Small intestine (tissue), 16 donors: ENCODE measurements around the gene SWI5. TPM values are rescaled to one million over a fixed set of nuclear protein-coding genes. Genes with fewer than 3 reads are reported as not detected.
"Not testable (repeated sequence)": the region's sequence is repeated elsewhere in the genome, so short reads cannot be mapped to it uniquely, and the experiment has no call there.

Source experiments
- DNase-seq, 2 donors: peaks; one replicate each; pipeline versions ENCODE4 v3.0.0 to v3.0.0-alpha.2; 2013
- FAIRE-seq: peaks from 2 replicates; lab custom pipeline; 2012; peaks lifted over from hg19 to GRCh38; lab: Jason Lieb, UNC
- H3K27ac ChIP-seq, 3 donors: one replicate each; pipeline ENCODE4 v1.5.1; 2013; ENCODE audit warnings: low read length in 2 of 3, mild to moderate bottlenecking in 2 of 3, control low read depth in 1 of 3, inconsistent platforms in 1 of 3, low read depth in 1 of 3, moderate library complexity in 1 of 3
- H3K27me3 ChIP-seq, 3 donors: one replicate each; pipeline ENCODE4 v1.6.1; 2013; ENCODE audit warnings: low read length in 3 of 3, inconsistent platforms in 1 of 3; ENCODE audit not compliant: control insufficient read depth in 3 of 3, insufficient read depth in 3 of 3
- H3K36me3 ChIP-seq, 3 donors: one replicate each; pipeline ENCODE4 v1.6.1; 2013; ENCODE audit warnings: low read length in 3 of 3, inconsistent platforms in 1 of 3, low read depth in 1 of 3, mild to moderate bottlenecking in 1 of 3, moderate library complexity in 1 of 3; ENCODE audit not compliant: control insufficient read depth in 3 of 3, insufficient read depth in 2 of 3
- H3K4me1 ChIP-seq, 3 donors: one replicate each; pipeline ENCODE4 v1.6.1; 2013; ENCODE audit warnings: low read length in 2 of 3, inconsistent platforms in 1 of 3, low read depth in 1 of 3, mild to moderate bottlenecking in 1 of 3, moderate library complexity in 1 of 3; ENCODE audit not compliant: control insufficient read depth in 3 of 3, insufficient read depth in 2 of 3
- H3K4me3 ChIP-seq, 3 donors: one replicate each; pipeline ENCODE4 v1.5.1; 2013; ENCODE audit warnings: low read length in 3 of 3, control low read depth in 1 of 3, inconsistent platforms in 1 of 3, low read depth in 1 of 3, mild to moderate bottlenecking in 1 of 3, moderate library complexity in 1 of 3
- H3K9me3 ChIP-seq, 2 donors: one replicate each; pipeline ENCODE4 v1.6.1; 2013; ENCODE audit warnings: low read depth in 1 of 2, low read length in 1 of 2; ENCODE audit not compliant: control insufficient read depth in 2 of 2, insufficient read depth in 1 of 2
- WGBS, 3 donors: extraction: QIAGEN DNeasy Blood & Tissue Kit; methylation state at CpG; one replicate each; pipeline ENCODE4 v1.1.7; 2013; 5-methylcytosine and 5-hydroxymethylcytosine counted together
- long read RNA-seq, 10 donors: transcript quantifications; one replicate each; lab custom pipeline, GENCODE V29; 2026
- polyA plus RNA-seq, 4 donors: library from polyadenylated mRNA; stranded (reverse) in 3 of 4; unstranded in 1 of 4; fragments of 200-250 nt in 3 of 4; fragments of 120-200 nt in 1 of 4; gene quantifications; one replicate each; pipeline versions ENCODE4 v1.2.1 to v1.2.3, GENCODE V29; 2013
- donor health status: healthy with polysubstance abuse.
- donor health status: control.
- donor health status: control.
- donor health status: Bipolar disorder and iron deficiency.
- donor health status: healthy.

Gene SWI5
- polyA plus RNA-seq = 10 to 100 TPM; 21.4 to 38.5 (median 33.5) TPM
- long read RNA-seq, donor 1, transcript SWI5-203 (5 exons, 763 nt) = major isoform, 15 of 53 reads
- long read RNA-seq, donor 1, partial matches to known transcripts = 36 of 53 reads
- long read RNA-seq, donor 1, other reads (novel, unspliced or antisense) = 0 of 53 reads
- long read RNA-seq, donor 2, transcript SWI5-203 (5 exons, 763 nt) = major isoform, 5 of 6 reads
- long read RNA-seq, donor 2, partial matches to known transcripts = 0 of 6 reads
- long read RNA-seq, donor 2, other reads (novel, unspliced or antisense) = 0 of 6 reads
- long read RNA-seq, donor 3, transcript SWI5-201 (5 exons, 980 nt) = minor isoform, 5 of 13 reads
- long read RNA-seq, donor 3, transcript SWI5-203 (5 exons, 763 nt) = major isoform, 7 of 13 reads
- long read RNA-seq, donor 3, partial matches to known transcripts = 0 of 13 reads
- long read RNA-seq, donor 3, other reads (novel, unspliced or antisense) = 0 of 13 reads
- long read RNA-seq, donor 4, partial matches to known transcripts = 0 of 2 reads
- long read RNA-seq, donor 4, other reads (novel, unspliced or antisense) = 0 of 2 reads
- long read RNA-seq, donor 5, partial matches to known transcripts = 0 of 1 reads
- long read RNA-seq, donor 5, other reads (novel, unspliced or antisense) = 0 of 1 reads
- long read RNA-seq, donor 6, transcript SWI5-203 (5 exons, 763 nt) = major isoform, 5 of 8 reads
- long read RNA-seq, donor 6, partial matches to known transcripts = 0 of 8 reads
- long read RNA-seq, donor 6, other reads (novel, unspliced or antisense) = 0 of 8 reads
- long read RNA-seq, donor 7 = 0 reads
- long read RNA-seq, donor 8 = 0 reads
- long read RNA-seq, donor 9, partial matches to known transcripts = 0 of 1 reads
- long read RNA-seq, donor 9, other reads (novel, unspliced or antisense) = 0 of 1 reads
- long read RNA-seq, donor 10, transcript SWI5-201 (5 exons, 980 nt) = major isoform, 5 of 10 reads
- long read RNA-seq, donor 10, partial matches to known transcripts = 0 of 10 reads
- long read RNA-seq, donor 10, other reads (novel, unspliced or antisense) = 0 of 10 reads

DNA sequence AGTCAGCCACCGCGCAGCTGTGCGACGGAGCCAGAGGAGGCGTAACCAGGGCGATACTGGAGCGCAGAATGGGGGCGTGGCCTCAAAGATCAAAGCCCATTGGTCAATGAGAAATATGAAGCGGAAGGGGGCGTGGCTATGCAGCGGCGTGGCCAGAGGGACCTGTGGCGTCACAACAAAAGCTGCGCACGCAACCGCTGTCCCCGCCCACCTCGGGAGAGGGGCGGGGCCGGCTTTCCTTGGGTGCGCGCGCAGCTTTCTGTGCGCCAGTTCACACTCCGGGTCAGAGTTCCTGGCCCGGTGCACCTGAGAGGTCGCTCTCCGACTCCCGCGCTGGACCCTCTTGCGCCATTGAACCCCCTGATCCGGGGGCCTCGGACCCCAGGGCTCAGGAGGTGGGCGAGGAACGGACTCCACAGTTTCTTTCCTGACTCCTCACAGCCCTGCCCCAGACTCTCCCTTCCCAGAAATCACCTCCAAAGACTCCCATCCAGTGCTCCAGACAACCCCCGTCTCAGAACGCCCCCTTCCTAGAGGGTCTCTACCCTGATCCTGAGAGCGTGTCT lies at the start of gene SWI5:
Gene SWI5 (plus strand): TSS at position 269 of the 566 bp plus-strand sequence.
- WGBS, 3 donors = 0 to 1% (median 0%) methylated on average over 31 to 38 of the region's 38 CpGs
- FAIRE-seq = no peak
- H3K27ac ChIP-seq = peak within 1 kb of the TSS; percentile 66 to 90 (median 82)
- peak; percentile 99 to 100 for DNase-seq
- no peaks in the 10 kb centered on the region for H3K9me3 ChIP-seq
- H3K4me1 ChIP-seq = peaks cover 0 to 10% (median 8%) of the 10 kb centered on the region in 3 donors
- H3K4me3 ChIP-seq = peak within 1 kb of the TSS; percentile 68 to 92 (median 90)
- H3K27me3 ChIP-seq = no peaks in the 10 kb centered on the region
- H3K36me3 ChIP-seq = peaks cover 0 to 27% (median 9%) of the 10 kb centered on the region in 3 donors

DNA sequence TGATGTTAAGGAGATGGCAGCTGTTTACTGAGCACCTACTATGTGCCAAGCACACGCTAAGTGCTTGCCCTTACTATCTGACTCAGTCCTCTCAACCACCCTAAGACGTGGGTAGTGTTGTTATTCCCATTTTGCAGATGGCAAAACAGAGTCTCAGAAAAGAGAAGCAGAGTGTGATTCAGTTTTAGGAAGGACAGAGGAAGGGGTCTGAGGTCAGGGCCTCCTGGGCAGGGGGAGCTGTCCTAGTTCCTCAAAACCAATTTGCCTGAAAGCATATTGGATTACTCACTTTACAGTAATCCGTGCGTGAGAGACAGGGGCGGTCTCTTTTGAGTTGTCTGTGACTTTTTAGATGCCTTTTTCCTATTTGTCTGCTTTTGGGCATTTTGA lies 49.7 kb upstream of the SWI5 start:
- Histone ChIP-seq H3K9me3 (no peaks in the 10 kb centered on the region), H3K27me3 (no peaks in the 10 kb centered on the region), H3K4me1 (no peaks in the 10 kb centered on the region), H3K36me3 (peaks cover 0 to 43% (median 0%) of the 10 kb centered on the region in 3 donors), H3K4me3 (no peak overlapping the region), H3K27ac (no peak overlapping the region)
- FAIRE-seq = no peak
- 73 to 83% (median 78%) methylated on average over 5 of the region's 5 CpGs for WGBS, 3 donors
- no peak for DNase-seq

DNA sequence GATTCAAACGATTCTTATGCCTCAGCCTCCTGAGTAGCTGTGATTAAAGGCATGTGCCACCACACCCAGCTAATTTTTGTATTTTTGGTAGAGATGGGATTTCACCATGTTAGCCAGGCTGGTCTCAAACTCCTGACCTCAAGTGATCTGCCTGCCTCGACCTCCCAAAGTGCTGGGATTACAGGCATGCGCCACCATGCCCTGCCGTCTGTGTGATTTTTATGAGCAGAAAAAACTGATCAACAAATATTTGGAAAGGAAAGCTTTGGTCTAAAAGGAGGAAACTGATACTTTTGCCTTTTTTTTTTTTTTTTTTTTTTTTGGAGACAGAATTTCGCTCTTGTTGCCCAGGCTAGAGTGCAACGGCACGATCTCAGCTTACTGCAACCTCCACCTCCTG lies 45.2 kb upstream of the SWI5 start:
- WGBS, 3 donors = 61 to 86% (median 78%) methylated on average over 6 to 7 of the region's 7 CpGs
- DNase-seq, H3K4me1 ChIP-seq, H3K27me3 ChIP-seq, H3K4me3 ChIP-seq, H3K9me3 ChIP-seq, H3K27ac ChIP-seq, FAIRE-seq: not testable (repeated sequence)
- peaks cover 0 to 12% (median 0%) of the 10 kb centered on the region in 3 donors for H3K36me3 ChIP-seq

DNA sequence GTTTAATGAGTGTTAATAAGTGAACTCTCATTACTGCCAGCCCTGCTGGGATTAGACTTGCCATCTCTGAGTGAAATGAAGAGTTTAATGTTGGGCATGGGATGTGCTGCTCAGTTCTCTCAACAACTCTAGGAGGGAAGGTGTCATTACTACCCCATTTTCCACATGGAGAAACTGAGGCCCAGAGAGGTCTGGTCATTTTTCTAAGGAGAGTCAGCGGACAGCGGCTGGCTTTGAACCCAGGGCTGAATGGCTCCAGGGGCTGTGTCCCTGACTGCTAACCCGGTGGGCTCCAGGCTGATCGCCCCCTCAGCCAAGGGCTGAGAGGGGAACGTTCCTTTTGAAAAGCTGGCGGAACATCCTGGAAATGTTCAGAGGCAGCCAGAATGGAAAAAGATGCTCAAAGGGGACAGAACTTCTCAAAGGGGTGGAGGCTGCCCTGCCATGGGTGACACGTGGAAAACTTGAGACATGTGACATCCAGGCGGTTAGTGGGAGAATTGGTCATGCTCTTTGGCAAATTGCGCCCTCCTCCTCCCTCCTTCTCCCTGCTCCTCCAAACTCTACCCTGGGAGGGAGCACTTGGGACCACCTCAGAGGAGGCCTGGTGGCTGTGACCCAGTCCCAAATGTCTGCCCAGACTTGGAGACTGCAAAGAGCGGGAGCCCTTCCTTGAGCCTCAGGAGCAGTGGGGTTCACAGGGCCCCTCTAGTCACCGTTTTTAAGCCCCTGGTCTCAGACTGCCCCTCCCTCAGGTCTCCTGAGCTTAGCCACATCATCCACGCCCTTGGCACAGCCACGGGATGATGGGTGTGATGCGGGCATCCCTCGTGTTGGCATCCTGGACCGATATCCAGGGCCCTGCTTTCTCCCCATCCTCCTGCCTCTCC lies 44.2 kb upstream of the SWI5 start:
- Histone ChIP-seq H3K4me1 (no peaks in the 10 kb centered on the region), H3K27me3 (no peaks in the 10 kb centered on the region), H3K4me3 (no peak overlapping the region), H3K27ac (no peak overlapping the region), H3K36me3 (peaks cover 0 to 11% (median 0%) of the 10 kb centered on the region in 3 donors), H3K9me3 (no peaks in the 10 kb centered on the region)
- no peak for DNase-seq
- no peak for FAIRE-seq
- WGBS, 3 donors = 66 to 68% (median 67%) methylated on average over 16 of the region's 16 CpGs

DNA sequence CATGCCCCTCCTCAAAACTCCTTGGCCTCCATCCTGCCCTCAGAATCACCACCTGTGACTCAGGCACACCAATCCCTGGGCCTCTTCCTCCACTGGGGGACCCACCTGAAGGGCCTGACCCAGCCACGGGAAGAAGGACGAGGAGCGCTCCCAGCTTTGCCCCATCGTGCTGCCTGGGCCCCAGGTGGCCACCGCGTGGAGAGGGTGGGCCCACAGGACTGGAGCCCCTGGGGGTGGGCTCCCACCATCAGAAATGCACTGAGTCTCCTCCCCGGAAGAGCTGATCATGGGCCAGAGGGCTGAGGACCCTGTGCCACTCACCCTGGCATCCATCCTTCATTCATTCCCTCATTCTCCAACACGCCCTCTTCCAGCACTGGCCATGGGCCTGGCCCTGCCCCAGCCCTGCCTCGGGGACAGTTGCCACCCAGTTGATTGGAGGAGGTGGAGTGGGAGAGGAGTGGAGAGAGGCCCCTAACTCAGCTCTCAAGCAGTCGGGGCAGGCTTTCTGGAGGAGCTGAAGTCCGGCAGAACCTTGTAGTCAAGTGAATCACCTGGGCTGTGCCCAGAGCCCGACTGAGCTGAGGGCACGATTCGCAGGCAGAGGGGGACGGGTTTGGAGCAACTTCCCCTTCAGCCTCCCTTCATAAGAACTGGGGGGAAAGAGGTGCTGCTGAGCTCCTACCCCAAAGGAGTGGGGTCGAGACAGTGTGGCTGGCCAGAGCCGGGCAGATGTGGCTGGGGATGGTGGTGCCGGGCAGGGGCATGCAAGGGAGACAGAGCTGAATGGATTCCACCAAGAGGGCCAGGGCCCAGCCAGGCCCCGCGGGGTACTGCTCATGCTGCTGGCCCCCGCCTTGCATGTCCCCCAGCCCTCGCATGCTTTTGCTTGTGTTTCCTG lies 43.3 kb upstream of the SWI5 start:
- Histone ChIP-seq H3K4me3 (no peak overlapping the region), H3K9me3 (no peaks in the 10 kb centered on the region), H3K27me3 (no peaks in the 10 kb centered on the region), H3K36me3 (peaks cover 0 to 12% (median 0%) of the 10 kb centered on the region in 3 donors), H3K4me1 (no peaks in the 10 kb centered on the region), H3K27ac (no peak overlapping the region)
- DNase-seq (no peak), FAIRE-seq (no peak)
- WGBS, 3 donors = 80 to 83% (median 82%) methylated on average over 21 to 22 of the region's 22 CpGs

DNA sequence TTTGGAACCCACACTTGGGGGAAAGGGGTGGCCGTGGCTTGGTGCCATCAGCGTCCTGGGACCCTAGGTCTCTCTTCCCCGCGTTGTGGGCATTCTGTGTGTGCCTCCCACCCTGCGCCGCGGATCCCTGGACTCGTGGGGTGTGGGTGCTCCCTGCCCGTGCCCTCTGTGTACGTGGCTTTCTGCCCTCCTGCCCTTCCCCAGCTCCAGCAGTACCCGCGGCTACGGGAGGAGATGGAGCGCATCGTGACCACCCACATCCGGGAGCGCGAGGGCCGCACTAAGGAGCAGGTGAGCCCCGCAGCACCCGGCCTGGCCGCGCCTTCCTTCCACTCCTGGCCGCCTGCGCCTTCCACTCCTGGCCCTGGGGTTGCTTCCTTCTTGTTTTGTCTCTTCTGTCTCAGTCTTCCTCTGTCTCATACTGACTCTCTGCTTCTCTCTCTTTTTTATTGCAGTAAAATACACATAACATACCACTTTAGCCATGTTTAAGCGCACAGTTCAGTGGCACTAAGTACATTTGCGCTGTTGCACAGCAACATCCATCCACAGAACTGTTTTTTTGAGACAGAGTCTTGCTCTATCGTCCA lies 42.2 kb upstream of the SWI5 start:
- Histone ChIP-seq H3K27me3 (no peaks in the 10 kb centered on the region), H3K4me1 (no peaks in the 10 kb centered on the region), H3K36me3 (peaks cover 0 to 12% (median 0%) of the 10 kb centered on the region in 3 donors), H3K4me3 (no peak overlapping the region), H3K27ac (no peak overlapping the region), H3K9me3 (no peaks in the 10 kb centered on the region)
- no peak for FAIRE-seq
- 72 to 83% (median 82%) methylated on average over 24 to 28 of the region's 28 CpGs for WGBS, 3 donors
- DNase-seq = no peak
